Activated T-cell treated with anti-CD3 and anti-CD28 coated beads, Interleukin-2, amount 50 U/mL, for 48 hours (primary cell): ENCODE measurements around the gene INPP5E.
A peak's percentile ranks its signal among the peaks of the same experiment; 100 is the strongest.

Experiments used
- DNase-seq, 2 experiments: peaks; one replicate each; pipeline ENCODE4 v3.0.0-alpha.2; 2020

Gene INPP5E

DNA sequence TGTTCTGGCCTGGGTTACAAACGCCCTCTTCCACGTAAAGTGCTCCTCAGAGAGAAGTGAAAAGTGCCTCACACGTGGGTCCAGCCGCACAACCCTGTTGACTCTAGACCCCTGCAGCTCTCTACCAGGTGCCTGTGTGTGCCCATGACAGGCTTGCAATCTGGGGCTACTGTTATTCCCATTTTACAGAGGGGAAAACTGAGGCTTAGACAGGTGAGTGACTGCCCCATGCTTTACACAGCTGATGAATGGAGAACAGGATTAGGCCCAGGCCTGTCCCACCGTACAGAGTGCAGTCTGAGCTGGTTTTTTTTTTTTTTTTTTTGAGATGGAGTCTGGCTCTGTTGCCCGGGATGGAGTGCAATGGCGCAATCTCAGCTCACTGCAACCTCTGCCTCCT is 6.2 kb upstream of the INPP5E start:
- DNase-seq = no peak

DNA sequence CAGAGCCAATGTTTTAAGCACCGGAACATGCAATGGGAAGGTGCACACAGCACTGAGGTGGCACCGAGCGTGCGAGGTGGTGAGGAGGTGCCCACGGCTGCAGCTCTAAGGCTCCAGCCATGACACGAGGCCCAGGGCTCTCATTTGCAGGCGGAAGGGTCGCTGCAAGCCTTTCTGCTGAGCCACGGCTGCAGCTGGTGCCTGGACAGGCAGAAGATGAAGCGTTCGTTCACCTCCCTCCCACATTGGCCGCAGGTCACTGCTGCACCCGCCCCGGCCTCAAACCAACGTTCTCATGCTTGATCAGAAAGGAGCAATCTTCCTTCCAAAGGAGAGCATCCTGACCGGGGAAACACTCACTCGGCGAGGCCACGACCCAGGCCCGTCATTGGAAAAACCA is 4.5 kb upstream of the INPP5E start:
- no peak for DNase-seq

DNA sequence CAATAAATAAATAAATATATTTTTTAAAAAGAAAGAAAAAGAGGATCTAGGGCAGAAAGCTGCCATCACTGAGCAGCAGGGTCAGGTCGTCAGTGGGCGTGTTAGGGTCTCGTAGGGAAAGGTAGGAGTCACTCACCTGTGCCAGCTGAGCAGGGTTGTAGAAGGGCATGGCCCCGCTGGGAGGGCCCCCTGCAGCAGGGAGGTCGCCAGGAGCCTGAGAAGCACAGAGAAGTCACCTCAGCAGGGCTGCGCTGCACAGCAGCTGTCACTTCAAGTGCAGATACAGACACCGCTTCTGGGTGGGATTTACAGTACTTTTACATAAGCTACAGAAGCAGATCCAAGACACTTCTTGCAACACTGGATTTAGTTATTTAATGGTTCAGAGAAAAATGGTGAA is 4.0 kb upstream of the INPP5E start:
- DNase-seq = no peak

DNA sequence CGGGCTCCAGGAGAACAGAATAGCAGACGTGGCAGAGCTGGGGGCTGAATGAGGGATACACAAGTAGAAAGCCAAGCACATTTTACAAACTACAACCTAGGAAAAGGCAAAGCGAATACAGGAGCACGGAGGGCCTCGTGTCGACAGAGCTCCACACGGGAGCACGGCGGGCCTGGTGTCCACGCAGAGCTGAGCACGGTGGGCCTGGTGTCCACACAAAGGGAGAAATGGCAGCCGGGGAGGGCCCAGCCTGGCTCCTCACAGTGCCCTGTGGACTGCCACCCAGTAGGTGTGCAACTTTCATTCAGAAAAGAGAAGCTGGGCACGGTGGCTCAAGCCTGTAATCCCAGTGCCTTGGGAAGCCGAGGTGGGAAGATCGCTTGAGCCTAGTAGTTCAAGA is 3.4 kb upstream of the INPP5E start:
- no peak for DNase-seq

DNA sequence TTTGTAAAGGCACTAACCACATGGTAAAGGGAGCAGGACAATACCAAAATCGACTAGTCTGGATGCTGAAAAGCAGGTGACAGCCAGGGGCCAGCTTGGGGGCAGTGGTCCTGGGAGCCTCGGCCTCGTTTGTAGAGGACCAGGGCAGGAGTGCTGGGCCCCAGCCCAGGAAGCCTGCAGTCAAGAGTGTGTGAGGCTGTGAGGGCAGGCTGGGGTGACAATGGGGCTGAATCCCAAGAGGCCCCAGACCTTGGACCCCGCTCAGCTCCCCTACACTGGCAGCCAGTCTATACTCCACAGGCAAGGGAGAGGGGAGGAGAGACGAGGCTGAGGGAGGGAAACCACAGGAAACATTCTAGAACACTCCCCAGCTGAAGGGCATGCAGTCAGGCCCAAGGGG is 2.6 kb upstream of the INPP5E start:
- DNase-seq = no peak

DNA sequence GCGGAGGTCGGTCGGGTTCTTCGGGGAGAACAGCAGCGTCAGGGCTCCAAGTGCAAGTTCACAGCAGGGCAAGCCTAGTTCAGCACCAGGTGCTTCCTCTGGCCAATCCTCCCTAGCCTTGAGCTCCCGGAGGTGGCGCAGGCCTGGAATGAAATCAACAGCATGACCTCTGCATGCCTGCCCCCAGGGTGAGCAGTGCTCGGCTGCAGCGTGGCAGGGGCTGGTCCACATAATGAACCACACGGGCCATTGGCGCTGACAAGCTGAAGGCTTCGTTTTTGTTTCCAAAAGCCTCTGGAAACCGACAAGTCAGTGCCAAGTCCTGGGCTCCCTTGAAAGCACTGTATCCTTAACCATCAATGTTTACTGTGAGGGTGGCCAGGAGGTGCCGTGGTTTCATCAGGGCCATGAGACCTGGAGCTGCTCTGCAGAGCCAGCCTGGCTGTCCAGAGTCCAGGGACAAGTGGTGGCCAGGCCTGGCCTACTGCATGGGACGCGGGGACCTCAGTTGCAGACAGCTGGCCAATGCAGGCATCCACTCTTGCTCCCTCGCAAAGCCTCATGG is 2.1 kb upstream of the INPP5E start:
- DNase-seq = no peak

DNA sequence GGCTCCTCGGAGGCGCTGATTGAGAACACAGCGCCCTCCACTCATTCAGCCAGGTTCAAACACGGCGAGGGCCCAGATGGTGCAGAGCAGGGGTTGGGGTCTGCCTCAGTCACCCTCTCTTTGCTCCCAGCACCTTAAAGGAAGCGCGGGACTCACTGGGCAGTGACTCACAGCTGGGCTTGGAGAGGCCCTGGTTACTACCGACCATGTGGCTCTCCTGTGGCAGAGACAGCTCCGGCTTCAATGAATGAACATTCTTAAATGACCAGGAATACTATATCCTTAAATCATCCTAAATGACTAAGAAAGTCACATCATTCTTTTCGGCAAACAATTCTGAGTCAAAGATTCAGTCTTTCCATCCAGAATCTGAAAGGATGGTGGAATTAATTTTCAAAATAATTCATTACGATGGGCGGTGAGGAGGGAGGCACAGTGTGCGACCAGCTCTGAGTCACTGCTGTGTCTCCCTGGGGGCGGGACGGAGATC is 1.6 kb upstream of the INPP5E start:
- DNase-seq = no peak

DNA sequence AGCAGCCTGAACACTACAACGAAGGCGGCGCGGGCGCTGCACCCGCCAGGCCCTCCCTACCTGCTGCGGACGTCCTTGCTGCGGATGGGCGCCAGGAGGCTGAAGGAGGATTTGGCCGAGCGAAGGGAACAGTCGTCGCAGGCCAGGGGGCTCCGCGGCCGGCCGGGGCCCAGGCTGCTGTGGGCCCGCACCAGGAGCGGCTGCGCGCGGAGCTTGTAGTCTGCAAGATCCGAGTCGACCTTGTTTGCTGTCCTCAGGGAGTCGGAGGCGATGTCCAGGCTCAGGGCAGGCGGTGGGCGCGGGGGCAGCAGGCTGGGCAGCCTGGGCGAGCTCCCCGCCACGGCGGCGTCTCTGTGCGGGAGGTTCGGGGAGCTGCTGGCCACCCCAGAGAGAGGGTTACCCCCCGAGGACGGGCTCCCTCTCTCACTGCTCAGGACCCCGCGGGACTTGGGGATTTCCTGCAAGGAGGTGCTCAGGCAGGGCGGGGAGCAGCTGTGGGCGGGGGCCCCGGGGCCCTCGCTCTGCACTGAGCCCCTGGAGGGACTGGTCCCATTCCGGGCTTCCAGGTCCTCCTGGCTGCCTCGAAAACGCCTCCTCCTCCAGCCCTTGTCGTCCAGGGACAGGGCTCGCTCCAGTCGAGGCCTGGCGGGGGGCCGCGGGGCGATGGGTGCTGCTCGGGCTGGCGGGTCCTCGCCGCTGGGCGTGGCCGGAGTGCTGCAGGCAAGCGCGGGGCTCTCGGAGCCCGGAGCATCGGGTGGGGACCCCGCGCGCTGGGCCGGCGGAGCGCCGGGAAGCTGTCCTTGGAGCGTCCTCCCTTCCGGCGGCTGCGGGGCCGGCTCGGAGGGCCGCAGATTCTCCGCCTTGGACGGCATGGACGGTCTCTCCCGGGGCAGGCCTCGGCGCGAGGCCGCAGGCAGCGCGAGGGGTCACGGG is 831 bp downstream of the INPP5E start:
- DNase-seq = peak; percentile 76 to 80

DNA sequence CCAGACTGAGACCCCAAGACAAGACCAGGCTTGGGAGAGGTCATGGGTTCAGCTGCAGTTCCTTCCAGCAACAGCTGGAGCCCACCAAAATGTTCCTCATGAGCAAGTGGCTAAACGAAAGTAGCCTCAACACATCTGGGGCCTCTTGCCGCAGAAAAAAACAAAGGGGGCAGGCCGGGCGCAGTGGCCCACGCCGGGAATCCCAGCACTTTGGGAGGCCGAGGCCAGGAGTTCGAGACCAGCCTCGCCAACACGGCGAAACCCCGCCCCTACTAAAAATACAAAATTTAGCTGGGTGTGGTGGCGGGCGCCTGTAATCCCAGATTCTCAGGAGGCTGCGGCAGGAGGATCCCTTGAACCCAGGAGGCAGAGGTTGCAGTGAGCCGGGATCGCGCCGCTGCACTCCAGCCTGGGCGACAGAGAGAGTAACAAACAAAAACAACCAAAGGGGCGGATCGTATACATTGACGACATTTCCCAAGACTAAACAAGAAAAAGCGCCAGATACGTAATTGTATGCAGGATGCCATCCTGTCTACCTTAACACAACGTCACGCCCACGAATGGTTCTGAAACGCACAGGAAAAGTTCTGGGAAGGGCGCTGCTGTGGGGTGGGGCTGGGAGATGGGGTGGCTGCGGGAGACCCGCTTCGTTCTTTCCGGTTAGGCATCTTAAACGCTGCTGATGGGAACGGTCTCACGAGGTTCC is 1.7 kb downstream of the INPP5E start:
- DNase-seq = peak in 1 of 2 experiments; percentile 29

DNA sequence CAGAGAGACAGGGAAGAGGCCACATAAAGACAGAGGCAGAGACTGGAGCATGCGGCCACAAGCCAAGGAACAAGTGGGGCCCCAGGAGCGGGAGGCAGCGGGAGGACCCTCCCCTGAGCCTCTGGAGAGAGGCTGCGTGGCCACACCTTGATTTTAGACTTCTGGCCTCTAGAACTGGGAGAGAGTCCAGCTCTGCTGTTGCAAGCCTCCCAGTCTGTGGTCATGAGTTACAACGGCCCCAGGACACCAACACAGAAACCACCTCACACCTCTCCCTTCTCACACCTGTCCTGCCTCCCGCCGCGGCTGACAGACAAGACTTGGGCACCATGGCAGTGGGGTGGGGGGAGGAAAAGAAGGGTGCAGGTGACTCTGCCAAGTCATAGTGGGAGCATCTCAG is 2.2 kb downstream of the INPP5E start:
- DNase-seq = no peak

DNA sequence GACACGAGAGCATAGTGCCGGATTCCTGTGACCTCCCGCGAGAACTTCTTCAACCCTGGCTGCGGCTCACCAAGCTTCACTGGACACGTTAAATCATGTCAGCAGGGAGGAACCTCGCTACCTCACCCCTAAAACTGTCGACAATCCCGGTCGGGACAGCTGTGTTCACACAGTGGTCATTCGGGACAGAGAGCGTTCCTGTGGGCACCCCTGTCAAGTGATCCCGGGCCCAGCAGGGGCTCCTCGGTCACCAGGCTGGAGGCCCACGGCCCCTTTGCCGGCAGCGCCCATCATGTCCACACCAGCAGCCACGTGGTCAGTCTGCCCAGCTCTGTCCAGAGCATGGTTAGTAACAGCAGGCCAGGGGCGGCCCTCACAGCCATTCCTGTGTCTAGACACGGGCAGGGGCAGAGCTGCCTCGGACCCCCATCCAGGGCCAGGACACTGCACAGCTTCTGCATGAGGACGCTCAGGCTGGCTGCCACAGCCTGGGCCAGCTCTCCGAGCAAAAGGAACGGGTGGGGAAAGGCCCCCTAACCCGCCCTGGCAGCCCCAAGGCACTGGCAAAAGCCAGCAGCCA is 3.5 kb downstream of the INPP5E start:
- DNase-seq = no peak

DNA sequence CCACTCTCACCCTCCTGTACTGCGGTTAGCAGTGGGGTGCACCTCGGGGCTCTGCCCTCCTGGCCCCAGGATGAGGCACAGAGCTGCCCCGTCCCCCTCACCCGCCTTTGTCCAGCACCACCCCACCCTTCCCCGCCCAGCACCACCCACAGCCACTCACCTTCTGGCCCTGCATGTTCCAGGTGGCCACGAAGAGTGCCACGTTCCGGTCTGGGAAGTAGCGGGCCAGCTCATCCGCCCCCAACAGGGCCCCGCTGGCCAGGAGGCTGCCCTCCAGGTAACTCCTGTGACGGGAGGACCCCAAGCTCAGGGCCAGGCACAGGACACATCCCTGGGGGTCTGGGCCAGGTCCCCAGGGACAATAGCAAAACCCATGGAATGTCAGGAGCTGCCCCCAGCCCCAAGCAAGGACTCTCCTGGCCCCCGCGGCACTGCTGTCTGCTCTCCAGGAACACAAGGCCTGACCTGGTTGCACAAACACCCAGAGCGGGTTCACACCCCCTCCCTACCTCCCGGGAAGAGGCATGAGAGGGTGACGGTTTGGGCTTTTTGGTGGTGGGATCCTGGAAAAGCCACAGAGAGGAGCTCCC is 5.0 kb downstream of the INPP5E start:
- DNase-seq = no peak

DNA sequence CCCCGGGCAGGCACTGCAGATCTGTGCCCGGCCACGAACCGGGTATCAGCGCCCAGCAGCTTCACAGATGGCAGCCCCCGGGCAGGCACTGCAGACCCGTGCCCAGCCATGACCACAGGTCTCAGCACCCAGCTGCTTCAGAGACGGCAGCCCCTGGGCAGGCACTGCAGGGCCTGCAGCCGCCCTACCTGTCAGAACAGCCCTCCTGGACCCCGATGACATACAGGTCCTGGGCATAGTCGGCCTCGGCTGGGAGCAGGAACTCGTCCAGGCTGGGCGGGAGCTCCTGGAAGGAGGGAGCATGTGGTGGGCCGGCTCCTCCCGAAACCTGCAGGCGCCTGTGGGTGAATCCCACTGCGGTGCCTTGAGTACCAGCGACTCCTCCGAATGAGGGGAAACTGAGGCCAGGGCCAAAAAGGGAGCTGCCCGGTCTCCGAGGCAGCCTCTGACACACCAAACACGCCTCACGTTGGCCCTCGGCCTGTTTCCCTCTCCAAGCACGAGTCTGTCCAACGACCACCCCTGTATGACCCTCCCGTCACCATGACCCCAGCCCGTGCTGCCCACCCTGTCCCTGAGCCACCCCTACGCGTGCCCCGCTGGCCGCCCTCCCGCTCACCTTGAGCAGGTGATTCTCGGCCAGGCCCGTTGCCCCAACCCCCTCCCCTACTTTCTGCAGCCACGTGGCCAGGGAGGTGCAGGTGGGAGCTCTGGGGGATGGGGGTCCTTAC is 5.6 kb downstream of the INPP5E start:
- no peak for DNase-seq

DNA sequence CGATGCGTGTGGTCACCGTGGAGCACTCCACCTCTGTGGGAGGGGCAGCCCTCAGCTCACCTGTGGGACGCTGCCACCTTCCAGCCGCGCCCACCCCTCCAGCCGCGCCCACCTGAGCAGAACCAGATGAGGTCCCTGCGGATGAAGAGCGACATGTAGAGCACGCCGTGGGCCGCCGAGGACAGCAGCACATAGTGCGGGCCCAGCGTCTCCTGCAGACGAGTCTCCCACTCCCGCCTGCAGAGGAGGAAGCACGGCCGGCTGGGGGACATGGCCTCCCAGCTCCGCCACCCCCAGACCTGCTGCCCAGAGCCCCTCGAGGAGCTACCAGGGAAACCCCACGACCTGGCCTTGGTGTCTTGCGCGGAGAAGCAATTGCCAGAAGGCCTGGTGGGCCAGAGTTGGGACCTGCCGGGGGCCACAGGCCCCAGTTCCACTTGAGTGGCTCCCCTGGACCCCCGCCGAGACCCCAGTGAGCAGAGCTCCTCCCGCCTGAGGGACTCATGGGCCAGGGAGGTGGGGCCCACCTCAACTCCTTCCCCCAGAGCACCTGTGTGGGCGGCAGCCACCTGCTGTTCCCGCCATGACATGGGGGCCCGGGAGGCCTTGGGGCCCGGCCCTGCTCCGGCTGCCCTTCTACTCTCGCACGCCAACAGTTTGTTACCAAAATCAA is 6.5 kb downstream of the INPP5E start:
- no peak for DNase-seq

DNA sequence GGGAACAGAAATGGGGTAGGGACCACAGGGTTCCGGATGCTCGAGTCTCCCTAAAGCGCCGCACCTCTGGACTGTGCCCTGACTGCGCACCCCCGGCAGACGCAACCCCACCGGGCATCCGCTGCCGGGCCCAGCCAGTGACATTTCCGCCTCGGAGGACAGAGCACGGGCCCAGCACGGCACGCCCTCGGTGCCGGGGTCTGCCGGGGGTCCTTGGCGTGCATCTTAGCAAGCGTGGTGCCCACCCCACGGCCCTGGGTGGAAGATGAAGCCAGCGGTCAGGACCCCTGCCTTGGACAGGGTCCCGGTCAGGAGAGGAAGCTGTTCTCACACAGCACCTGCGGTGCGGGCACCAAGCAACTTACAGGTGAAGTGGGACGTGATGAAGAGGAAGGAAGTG is 7.1 kb downstream of the INPP5E start:
- DNase-seq = no peak

DNA sequence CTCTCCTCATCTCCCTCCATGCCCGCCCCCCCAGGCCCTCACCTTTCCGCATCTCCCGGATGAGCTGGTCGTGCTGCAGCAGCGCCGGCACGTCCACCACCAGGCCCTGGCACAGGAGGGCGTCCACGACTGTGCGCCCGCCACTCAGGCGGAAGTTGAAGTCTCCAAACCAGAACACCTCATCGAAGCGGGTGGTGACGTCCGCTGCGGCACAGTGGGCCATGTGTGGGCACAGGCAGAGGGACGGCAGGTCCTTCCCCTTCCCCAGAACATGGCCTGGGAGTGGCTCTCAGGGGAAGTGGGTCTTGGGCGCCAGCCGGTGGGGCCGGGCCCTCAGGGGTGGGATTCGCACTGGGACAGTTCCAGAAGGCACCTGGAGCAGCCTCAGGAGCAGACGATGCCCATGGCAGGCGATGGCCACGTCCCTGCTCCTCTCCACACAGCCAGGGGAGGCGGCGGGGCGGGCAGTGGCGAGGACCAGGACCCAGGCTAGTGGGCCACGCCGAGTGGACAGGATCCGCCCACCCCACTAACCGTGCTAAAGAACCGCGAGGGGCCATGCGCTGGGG is 7.8 kb downstream of the INPP5E start:
- no peak for DNase-seq

DNA sequence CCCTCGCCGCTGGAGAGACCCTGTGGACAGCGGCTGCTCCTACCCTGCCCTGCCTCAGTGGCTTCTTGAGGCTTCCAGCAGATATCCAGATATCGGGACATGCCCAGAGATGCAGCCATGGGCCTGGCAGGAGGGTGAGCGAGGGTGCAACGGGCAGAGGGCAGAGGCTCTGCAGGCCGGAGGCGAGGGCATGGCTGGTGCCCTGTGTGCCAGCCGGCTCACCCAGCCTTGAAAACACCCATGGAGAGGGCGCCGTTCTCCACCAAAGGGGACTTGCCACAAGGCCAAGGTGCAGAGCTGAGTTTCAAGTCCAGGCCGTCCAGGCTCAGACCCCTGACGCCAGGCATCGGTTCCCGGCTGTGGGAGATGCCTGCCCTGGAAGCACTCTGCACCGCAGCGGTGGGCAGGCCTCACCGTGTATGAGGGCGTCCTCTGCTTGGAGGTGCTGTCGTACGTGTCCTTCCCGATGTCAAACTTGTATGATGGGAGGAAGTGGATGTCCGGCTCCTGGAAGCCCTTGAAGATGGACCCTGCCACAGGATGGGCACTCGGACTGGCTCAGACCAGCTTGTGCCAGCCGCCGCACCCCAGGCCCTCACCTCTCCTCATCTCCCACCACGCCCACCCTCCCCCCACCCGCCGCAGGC is 8.9 kb downstream of the INPP5E start:
- no peak for DNase-seq

DNA sequence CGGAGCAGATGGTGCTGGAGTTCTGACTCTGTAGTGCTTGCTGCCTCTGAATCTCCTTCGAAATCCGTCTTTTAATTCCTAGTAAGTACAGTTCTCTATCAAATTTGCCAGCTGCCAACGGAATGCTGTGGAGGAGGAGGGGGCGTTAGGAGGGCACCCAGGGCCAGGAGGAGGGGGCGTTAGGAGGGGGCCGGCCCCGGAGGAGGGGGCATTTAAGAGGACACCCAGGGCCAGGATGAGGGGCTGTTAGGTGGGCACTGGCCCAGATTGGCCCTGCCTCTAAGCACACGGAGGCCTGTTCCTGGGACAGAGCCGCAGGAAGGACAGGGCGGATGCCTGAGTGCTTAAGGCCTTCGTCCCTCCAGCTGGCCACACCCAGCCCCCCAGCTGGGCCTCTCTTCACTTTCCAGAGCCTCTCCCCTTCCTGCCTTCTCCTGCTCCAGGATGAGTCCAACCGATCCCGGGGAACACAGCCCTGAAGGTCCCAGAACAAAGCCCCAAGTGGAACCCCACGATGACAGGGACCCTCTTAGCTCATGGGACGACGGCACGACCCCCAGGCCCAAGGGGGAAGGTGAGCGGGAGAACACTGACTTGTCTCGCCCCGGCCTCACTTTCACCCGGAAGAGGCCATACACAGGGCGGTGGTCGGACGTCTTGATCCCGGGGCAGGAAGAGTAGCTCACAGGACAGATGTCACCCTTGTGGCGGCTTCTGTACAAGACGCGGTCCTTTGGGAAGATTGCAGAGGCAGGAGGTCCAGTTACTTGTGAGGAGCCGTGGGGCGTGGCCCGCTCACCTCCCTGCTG is 9.8 kb downstream of the INPP5E start:
- DNase-seq = no peak

DNA sequence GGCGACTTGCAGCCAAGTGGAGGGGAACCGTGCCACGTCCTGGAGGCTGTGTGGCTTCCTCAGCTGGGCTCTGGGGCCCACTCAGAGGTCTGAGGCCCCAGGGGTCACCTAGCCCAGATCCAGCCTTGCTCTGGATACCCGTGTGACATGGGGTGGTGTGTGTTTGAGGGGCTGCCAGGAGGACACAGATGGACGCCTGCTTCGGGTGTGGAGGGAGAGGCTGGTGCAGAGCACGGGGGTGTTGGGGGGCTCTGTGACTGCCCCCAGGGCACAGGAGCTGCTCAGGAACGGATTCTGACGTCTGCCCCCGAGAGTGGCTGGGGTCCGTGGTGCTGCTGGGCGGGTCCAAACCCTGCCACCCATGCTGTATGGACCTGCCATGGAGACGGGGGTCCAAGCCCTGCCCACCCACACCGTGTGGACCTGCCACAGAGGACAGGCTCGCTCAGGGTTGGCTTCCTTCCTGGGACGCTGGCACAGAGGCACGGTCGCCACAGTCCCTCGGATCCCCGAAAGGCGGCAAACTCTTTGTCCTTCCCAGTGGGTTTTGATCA is 10.5 kb downstream of the INPP5E start:
- DNase-seq = no peak

DNA sequence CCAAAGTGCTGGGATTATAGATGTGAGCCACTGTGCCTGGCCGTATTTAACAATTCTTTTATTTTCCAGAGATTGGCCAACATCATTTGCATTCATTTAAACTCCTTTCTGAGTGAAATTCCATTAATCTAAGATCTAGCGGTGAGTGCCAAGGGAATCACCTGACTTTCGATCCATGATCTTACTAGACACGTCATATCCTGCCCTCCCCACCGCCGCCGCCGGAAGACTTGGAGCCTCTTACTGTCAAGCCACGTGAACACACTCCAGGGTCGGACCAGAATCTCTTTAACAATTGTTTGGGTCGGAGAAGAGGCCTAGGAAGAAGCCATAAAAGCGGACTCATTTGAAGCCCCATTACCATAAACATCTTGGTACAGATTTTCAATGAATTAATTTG is 12.9 kb downstream of the INPP5E start:
- DNase-seq = no peak
